Esophagus squamous epithelium (tissue), 4 donors: ENCODE results near the gene CLCN1.

Source experiments
- CTCF ChIP-seq, 6 experiments: fragments of 450-650 bp in 4 of 6; fragments of 200-600 bp in 2 of 6; sonication (generic) in 2 of 6; IDR thresholded peaks; one replicate each; pipeline ENCODE4 v1.5.1; 2016 to 2019; ENCODE audit warnings: antibody characterized with exemption in 6 of 6, mild to moderate bottlenecking in 4 of 6, moderate library complexity in 4 of 6
- POLR2A ChIP-seq, 4 donors: fragments of 450-650 bp; IDR thresholded peaks; one replicate each; pipeline ENCODE4 v1.6.1; 2017; ENCODE audit warnings: antibody characterized with exemption in 4 of 4, mild to moderate bottlenecking in 4 of 4, moderate library complexity in 3 of 4

- TF ChIP-seq CTCF (IDR thresholded peaks at IDR 0.05) = no peak
- TF ChIP-seq POLR2A (IDR thresholded peaks at IDR 0.05) = no peak
These were observed 23.0 kb upstream of the CLCN1 start for GRCh38 chr7:143292876-143293275.
